Measurements from ENCODE around the gene TSPAN14. TPM values are rescaled to one million over a fixed set of nuclear protein-coding genes. Genes with fewer than 3 reads are reported as not detected.

TSPAN14 gene
- total and polyA plus RNA-seq, 2 of the 13 experiments (the other 11 are each of a cell fraction or from before 2014, with no cell fraction given), result 24.1 to 80.6 TPM

DNA sequence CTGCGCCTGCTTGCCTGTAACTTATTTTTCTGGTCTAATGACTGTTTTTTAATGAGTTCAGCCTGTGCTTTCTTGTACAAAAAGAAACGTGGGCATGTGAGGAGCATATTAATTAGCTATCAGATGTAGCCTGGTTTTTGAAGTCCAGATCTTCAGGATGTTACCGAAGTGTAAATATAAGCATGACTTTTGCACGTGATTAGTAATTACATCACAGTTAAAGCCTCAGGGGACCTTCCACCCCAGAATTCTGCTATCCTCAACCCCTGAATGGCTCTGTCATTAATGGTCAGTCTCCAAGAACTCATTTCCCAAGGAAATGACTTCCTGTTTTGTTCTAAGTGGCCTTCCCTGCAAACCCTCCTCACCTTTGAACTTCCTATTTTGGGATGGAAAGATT is 47.9 kb upstream of the TSPAN14 start (continued):
- TF ChIP-seq, protein P1, sequence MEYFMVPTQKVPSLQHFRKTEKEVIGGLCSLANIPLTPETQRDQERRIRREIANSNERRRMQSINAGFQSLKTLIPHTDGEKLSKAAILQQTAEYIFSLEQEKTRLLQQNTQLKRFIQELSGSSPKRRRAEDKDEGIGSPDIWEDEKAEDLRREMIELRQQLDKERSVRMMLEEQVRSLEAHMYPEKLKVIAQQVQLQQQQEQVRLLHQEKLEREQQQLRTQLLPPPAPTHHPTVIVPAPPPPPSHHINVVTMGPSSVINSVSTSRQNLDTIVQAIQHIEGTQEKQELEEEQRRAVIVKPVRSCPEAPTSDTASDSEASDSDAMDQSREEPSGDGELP (IDR thresholded peaks at IDR 0.05; ENCODE audit: borderline replicate concordance, low read depth), result no peak
- no peak for TF ChIP-seq HOXA5 (CRISPR knock-in tag; IDR thresholded peaks at IDR 0.05)
- TF ChIP-seq FOXK1 (CRISPR knock-in tag; IDR thresholded peaks at IDR 0.05; ENCODE audit: borderline replicate concordance, low read depth), result no peak
- TF ChIP-seq ZNF564 (CRISPR knock-in tag; IDR thresholded peaks at IDR 0.05), result no peak
- TF ChIP-seq TEF (CRISPR knock-in tag; IDR thresholded peaks at IDR 0.05), result no peak
- TF ChIP-seq ZNF205 (CRISPR knock-in tag; IDR thresholded peaks at IDR 0.05), result no peak
- no peak for TF ChIP-seq FOXM1 (CRISPR knock-in tag; IDR thresholded peaks at IDR 0.05)
- TF ChIP-seq MLXIP (CRISPR knock-in tag; IDR thresholded peaks at IDR 0.05; ENCODE audit: borderline replicate concordance), result peak; percentile 56; the same call in 1 of the 2 replicates
- TF ChIP-seq ZNF484 (CRISPR knock-in tag; IDR thresholded peaks at IDR 0.05; ENCODE audit: borderline replicate concordance, low read depth), result no peak
- no peak for TF ChIP-seq KDM3A (CRISPR knock-in tag; IDR thresholded peaks at IDR 0.05; ENCODE audit: low read depth)
- TF ChIP-seq SETDB1 (CRISPR knock-in tag; IDR thresholded peaks at IDR 0.05; ENCODE audit: borderline replicate concordance), result peak; percentile 10; the same call in 1 of the 2 replicates
- TF ChIP-seq GATAD2A (CRISPR knock-in tag; IDR thresholded peaks at IDR 0.05), result peak; percentile 40; the same call in 1 of the 2 replicates
- TF ChIP-seq, protein P2, sequence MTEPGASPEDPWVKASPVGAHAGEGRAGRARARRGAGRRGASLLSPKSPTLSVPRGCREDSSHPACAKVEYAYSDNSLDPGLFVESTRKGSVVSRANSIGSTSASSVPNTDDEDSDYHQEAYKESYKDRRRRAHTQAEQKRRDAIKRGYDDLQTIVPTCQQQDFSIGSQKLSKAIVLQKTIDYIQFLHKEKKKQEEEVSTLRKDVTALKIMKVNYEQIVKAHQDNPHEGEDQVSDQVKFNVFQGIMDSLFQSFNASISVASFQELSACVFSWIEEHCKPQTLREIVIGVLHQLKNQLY (CRISPR knock-in tag; IDR thresholded peaks at IDR 0.05), result peak; percentile 95
- no peak for TF ChIP-seq TOPORS (CRISPR knock-in tag; IDR thresholded peaks at IDR 0.05)
- TF ChIP-seq IRX3 (CRISPR knock-in tag; IDR thresholded peaks at IDR 0.05; ENCODE audit: borderline replicate concordance, low read depth), result no peak
- TF ChIP-seq RELA (CRISPR knock-in tag; IDR thresholded peaks at IDR 0.05), result no peak
- TF ChIP-seq, protein P3, sequence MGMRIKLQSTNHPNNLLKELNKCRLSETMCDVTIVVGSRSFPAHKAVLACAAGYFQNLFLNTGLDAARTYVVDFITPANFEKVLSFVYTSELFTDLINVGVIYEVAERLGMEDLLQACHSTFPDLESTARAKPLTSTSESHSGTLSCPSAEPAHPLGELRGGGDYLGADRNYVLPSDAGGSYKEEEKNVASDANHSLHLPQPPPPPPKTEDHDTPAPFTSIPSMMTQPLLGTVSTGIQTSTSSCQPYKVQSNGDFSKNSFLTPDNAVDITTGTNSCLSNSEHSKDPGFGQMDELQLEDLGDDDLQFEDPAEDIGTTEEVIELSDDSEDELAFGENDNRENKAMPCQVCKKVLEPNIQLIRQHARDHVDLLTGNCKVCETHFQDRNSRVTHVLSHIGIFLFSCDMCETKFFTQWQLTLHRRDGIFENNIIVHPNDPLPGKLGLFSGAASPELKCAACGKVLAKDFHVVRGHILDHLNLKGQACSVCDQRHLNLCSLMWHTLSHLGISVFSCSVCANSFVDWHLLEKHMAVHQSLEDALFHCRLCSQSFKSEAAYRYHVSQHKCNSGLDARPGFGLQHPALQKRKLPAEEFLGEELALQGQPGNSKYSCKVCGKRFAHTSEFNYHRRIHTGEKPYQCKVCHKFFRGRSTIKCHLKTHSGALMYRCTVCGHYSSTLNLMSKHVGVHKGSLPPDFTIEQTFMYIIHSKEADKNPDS (CRISPR knock-in tag; IDR thresholded peaks at IDR 0.05), result no peak
- TF ChIP-seq ESRRA (CRISPR knock-in tag; IDR thresholded peaks at IDR 0.05; ENCODE audit: low read depth), result no peak
- TF ChIP-seq, protein P4, sequence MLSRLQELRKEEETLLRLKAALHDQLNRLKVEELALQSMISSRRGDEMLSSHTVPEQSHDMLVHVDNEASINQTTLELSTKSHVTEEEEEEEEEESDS (CRISPR knock-in tag; IDR thresholded peaks at IDR 0.05; ENCODE audit: borderline replicate concordance), result no peak
- no peak for TF ChIP-seq CEBPZ (IDR thresholded peaks at IDR 0.05; ENCODE audit: low read length)
- 0 out of 2 replicates have a peak, but pooled peaks have one; percentile 27 for TF ChIP-seq HNF4A (CRISPR knock-in tag; IDR thresholded peaks at IDR 0.05)
